Hepatocyte (in vitro differentiated cells): Measurements from ENCODE around the gene SH3TC1. TPM values are rescaled to one million over a fixed set of nuclear protein-coding genes. Genes with fewer than 3 reads are reported as not detected.

ENCODE experiments used
- DNase-seq: peaks from one replicate; pipeline ENCODE4 v3.0.0-alpha.2; 2016; ENCODE audit warnings: low spot score
- H2AFZ ChIP-seq: fragments of 200-600 bp; sonication (generic); 2 replicates; pipeline ENCODE4 v1.6.0; 2016; ENCODE audit warnings: antibody characterized with exemption, mild to moderate bottlenecking
- H3K27ac ChIP-seq: fragments of 200-600 bp; sonication (generic); 2 replicates; pipeline ENCODE4 v1.5.1; 2016; ENCODE audit warnings: mild to moderate bottlenecking
- H3K27me3 ChIP-seq: fragments of 200-600 bp; sonication (generic); 2 replicates; pipeline ENCODE4 v1.6.1; 2016
- H3K36me3 ChIP-seq: fragments of 200-600 bp; sonication (generic); replicated peaks from 2 replicates; pipeline ENCODE4 v1.5.1; 2016; ENCODE audit warnings: low read depth; ENCODE audit not compliant: insufficient read depth
- H3K4me1 ChIP-seq: fragments of 200-600 bp; sonication (generic); 2 replicates; pipeline ENCODE4 v1.5.1; 2016; ENCODE audit warnings: mild to moderate bottlenecking, moderate library complexity; ENCODE audit not compliant: insufficient read depth
- H3K4me2 ChIP-seq: fragments of 200-600 bp; sonication (generic); 2 replicates; pipeline ENCODE4 v1.6.0; 2016
- H3K4me3 ChIP-seq: fragments of 200-600 bp; sonication (generic); 2 replicates; pipeline ENCODE4 v1.5.1; 2016; ENCODE audit warnings: mild to moderate bottlenecking
- H3K79me2 ChIP-seq: fragments of 200-600 bp; sonication (generic); 2 replicates; pipeline ENCODE4 v1.6.0; 2017; ENCODE audit warnings: mild to moderate bottlenecking
- H3K9me2 ChIP-seq: fragments of 200-600 bp; sonication (generic); replicated peaks from 2 replicates; pipeline ENCODE4 v1.6.0; 2017; ENCODE audit warnings: mild to moderate bottlenecking; ENCODE audit not compliant: insufficient read depth
- H3K9me3 ChIP-seq: fragments of 200-600 bp; sonication (generic); 2 replicates; pipeline ENCODE4 v1.5.1; 2016; ENCODE audit warnings: low read depth, mild to moderate bottlenecking
- H4K20me1 ChIP-seq: fragments of 200-600 bp; sonication (generic); 2 replicates; pipeline ENCODE4 v1.6.0; 2016; ENCODE audit warnings: mild to moderate bottlenecking; ENCODE audit not compliant: insufficient read depth, poor library complexity, severe bottlenecking
- CTCF ChIP-seq: fragments of 200-600 bp; sonication (generic); IDR thresholded peaks from 2 replicates; pipeline ENCODE4 v1.5.1; 2016; ENCODE audit warnings: antibody characterized with exemption, mild to moderate bottlenecking; ENCODE audit not compliant: poor library complexity
- EZH2 ChIP-seq: fragments of 200-600 bp; sonication (generic); IDR thresholded peaks from 2 replicates; pipeline ENCODE4 v1.6.1; 2016; ENCODE audit warnings: antibody characterized with exemption, mild to moderate bottlenecking, borderline replicate concordance
- EZH2phosphoT487 ChIP-seq: fragments of 200-600 bp; sonication (generic); IDR thresholded peaks from one replicate; pipeline ENCODE4 v1.6.1; 2018; ENCODE audit warnings: antibody characterized with exemption, mild to moderate bottlenecking, low read depth, moderate library complexity; ENCODE audit not compliant: unreplicated experiment, severe bottlenecking
- WGBS: methylation state at CpG from one replicate; pipeline ENCODE4 v1.1.6; 2016; ENCODE audit warnings: low lambda C conversion rate; ENCODE audit errors: missing lambda C conversion rate; 5-methylcytosine and 5-hydroxymethylcytosine counted together
- polyA plus RNA-seq: library from polyadenylated mRNA; unstranded; fragments of >200 nt; fragmentation: Nextera tagmentation; extraction: Ambion mirVana; gene quantifications from 2 replicates; pipeline ENCODE4 v1.2.1, GENCODE V29; 2016
- total RNA-seq: library from RNA; depleted of rRNA; stranded (reverse); fragments of >200 nt; gene quantifications from 2 replicates; pipeline ENCODE4 v1.2.3, GENCODE V29; 2014

Gene SH3TC1
- total and polyA plus RNA-seq, 2 experiments from 2014 or later = 30.3 to 35.4 TPM

GRCh38 chr4:8155048-8155447 is 44.0 kb upstream of the SH3TC1 start:
- Histone ChIP-seq H3K27ac (no peak overlapping the region), H3K4me3 (no peak overlapping the region), H3K79me2 (no peaks in the 10 kb centered on the region), H3K4me1 (no peaks in the 10 kb centered on the region), H3K9me2 (no peaks in the 10 kb centered on the region), H3K4me2 (no peak overlapping the region), H3K9me3 (no peaks in the 10 kb centered on the region), H2AFZ (no peak overlapping the region), H3K27me3 (peaks cover 16% of the 10 kb centered on the region), H3K36me3 (no peaks in the 10 kb centered on the region), H4K20me1 (no peaks in the 10 kb centered on the region)
- TF ChIP-seq CTCF (no peak), EZH2 (no peak), EZH2phosphoT487 (no peak)
- no peak for DNase-seq
- WGBS = 85% methylated on average over 6 of the region's 6 CpGs

- no peaks in the 10 kb centered on the region for H3K9me2 ChIP-seq
- no peak overlapping the region for H3K27ac ChIP-seq
- H3K27me3 ChIP-seq = peaks cover 16% of the 10 kb centered on the region
- H4K20me1 ChIP-seq = no peaks in the 10 kb centered on the region
- no peak overlapping the region for H2AFZ ChIP-seq
- no peaks in the 10 kb centered on the region for H3K4me1 ChIP-seq
- no peaks in the 10 kb centered on the region for H3K36me3 ChIP-seq
- no peak overlapping the region for H3K4me3 ChIP-seq
- H3K79me2 ChIP-seq = no peaks in the 10 kb centered on the region
- H3K4me2 ChIP-seq = no peak overlapping the region
- no peak for DNase-seq
- 95% methylated on average over 14 of the region's 14 CpGs for WGBS
- no peak for TF ChIP-seq CTCF
- no peak for TF ChIP-seq EZH2phosphoT487
- TF ChIP-seq EZH2 = no peak
- no peaks in the 10 kb centered on the region for H3K9me3 ChIP-seq
These were observed 43.2 kb upstream of the SH3TC1 start for GRCh38 chr4:8155660-8156421.

GRCh38 chr4:8156617-8157016 is 42.5 kb upstream of the SH3TC1 start:
- Histone ChIP-seq H3K4me1 (no peaks in the 10 kb centered on the region), H3K9me3 (no peaks in the 10 kb centered on the region), H4K20me1 (no peaks in the 10 kb centered on the region), H3K9me2 (no peaks in the 10 kb centered on the region), H3K27me3 (peaks cover 16% of the 10 kb centered on the region), H3K79me2 (no peaks in the 10 kb centered on the region), H3K4me3 (no peak overlapping the region), H3K27ac (no peak overlapping the region), H3K4me2 (no peak overlapping the region), H2AFZ (no peak overlapping the region), H3K36me3 (no peaks in the 10 kb centered on the region)
- 76% methylated on average over 8 of the region's 8 CpGs for WGBS
- no peak for DNase-seq
- TF ChIP-seq EZH2 (no peak), CTCF (no peak), EZH2phosphoT487 (no peak)
